ES-I3 (cell line): Measurements from ENCODE around the gene OTULIN.

Source experiments
- H3K36me3 ChIP-seq: 2 replicates; pipeline ENCODE4 v1.6.1; 2013; ENCODE audit warnings: mild to moderate bottlenecking, low read length, control low read depth, moderate library complexity; ENCODE audit not compliant: insufficient read depth
- H3K4me1 ChIP-seq: 2 replicates; pipeline ENCODE4 v1.6.1; 2013; ENCODE audit warnings: mild to moderate bottlenecking, control low read depth, low read length; ENCODE audit not compliant: insufficient read depth
- H3K9ac ChIP-seq: 2 replicates; pipeline ENCODE4 v1.6.1; 2013; ENCODE audit warnings: low read depth, mild to moderate bottlenecking, low read length, moderate library complexity
- H3K9me3 ChIP-seq: 2 replicates; pipeline ENCODE4 v1.6.1; 2013; ENCODE audit warnings: mild to moderate bottlenecking, low read length, moderate library complexity; ENCODE audit not compliant: control insufficient read depth, insufficient read depth

Gene OTULIN

GRCh38 chr5:14712666-14713065, 48.1 kb downstream of the OTULIN start:
- Histone ChIP-seq H3K9ac (no peak overlapping the region), H3K36me3 (peaks cover 5% of the 10 kb centered on the region; the same call in 1 of the 2 replicates), H3K9me3 (no peaks in the 10 kb centered on the region), H3K4me1 (no peaks in the 10 kb centered on the region)

GRCh38 chr5:14713476-14714390, 49.2 kb downstream of the OTULIN start:
- Histone ChIP-seq H3K9me3 (no peaks in the 10 kb centered on the region), H3K36me3 (peaks cover 2% of the 10 kb centered on the region; the same call in 1 of the 2 replicates), H3K9ac (no peak overlapping the region), H3K4me1 (no peaks in the 10 kb centered on the region)

GRCh38 chr5:14714706-14715105, 50.2 kb downstream of the OTULIN start:
- Histone ChIP-seq H3K9me3 (no peaks in the 10 kb centered on the region), H3K4me1 (no peaks in the 10 kb centered on the region), H3K9ac (no peak overlapping the region), H3K36me3 (peaks cover 2% of the 10 kb centered on the region; the same call in 1 of the 2 replicates)

GRCh38 chr5:14715481-14715880, 51.0 kb downstream of the OTULIN start:
- H3K36me3 ChIP-seq, result peaks cover 2% of the 10 kb centered on the region; the same call in 1 of the 2 replicates
- H3K9ac ChIP-seq, result no peak overlapping the region
- no peaks in the 10 kb centered on the region for H3K4me1 ChIP-seq
- H3K9me3 ChIP-seq, result no peaks in the 10 kb centered on the region

GRCh38 chr5:14716755-14717752, 52.5 kb downstream of the OTULIN start:
- H3K9me3 ChIP-seq, result no peaks in the 10 kb centered on the region
- H3K36me3 ChIP-seq, result peaks cover 2% of the 10 kb centered on the region; the same call in 1 of the 2 replicates
- H3K9ac ChIP-seq, result no peak overlapping the region
- no peaks in the 10 kb centered on the region for H3K4me1 ChIP-seq

- Histone ChIP-seq H3K4me1 (no peaks in the 10 kb centered on the region), H3K9me3 (no peaks in the 10 kb centered on the region), H3K9ac (no peak overlapping the region), H3K36me3 (no peaks in the 10 kb centered on the region)
These were observed 54.3 kb downstream of the OTULIN start for GRCh38 chr5:14718778-14719177.

- Histone ChIP-seq H3K4me1 (no peaks in the 10 kb centered on the region), H3K9ac (no peak overlapping the region), H3K9me3 (no peaks in the 10 kb centered on the region), H3K36me3 (peaks cover 2% of the 10 kb centered on the region; the same call in 1 of the 2 replicates)
These were observed 55.9 kb downstream of the OTULIN start for GRCh38 chr5:14720236-14720923.

- Histone ChIP-seq H3K9ac (no peak overlapping the region), H3K9me3 (no peaks in the 10 kb centered on the region), H3K36me3 (peaks cover 2% of the 10 kb centered on the region; the same call in 1 of the 2 replicates), H3K4me1 (peaks cover 7% of the 10 kb centered on the region)
These were observed 57.6 kb downstream of the OTULIN start for GRCh38 chr5:14721990-14722656.

- Histone ChIP-seq H3K9ac (no peak overlapping the region), H3K9me3 (no peaks in the 10 kb centered on the region), H3K4me1 (peaks cover 12% of the 10 kb centered on the region), H3K36me3 (peaks cover 2% of the 10 kb centered on the region; the same call in 1 of the 2 replicates)
These were observed 58.4 kb downstream of the OTULIN start for GRCh38 chr5:14722923-14723322.

- peaks cover 16% of the 10 kb centered on the region for H3K4me1 ChIP-seq
- H3K9me3 ChIP-seq, result no peaks in the 10 kb centered on the region
- no peak overlapping the region for H3K9ac ChIP-seq
- peaks cover 2% of the 10 kb centered on the region; the same call in 1 of the 2 replicates for H3K36me3 ChIP-seq
These were observed 59.2 kb downstream of the OTULIN start for GRCh38 chr5:14723701-14724132.

GRCh38 chr5:14724633-14725032, 60.1 kb downstream of the OTULIN start:
- Histone ChIP-seq H3K9me3 (no peaks in the 10 kb centered on the region), H3K36me3 (peaks cover 2% of the 10 kb centered on the region; the same call in 1 of the 2 replicates), H3K9ac (no peak overlapping the region), H3K4me1 (peaks cover 16% of the 10 kb centered on the region)

GRCh38 chr5:14726066-14726838, 61.7 kb downstream of the OTULIN start:
- H3K9ac ChIP-seq, result no peak overlapping the region
- no peaks in the 10 kb centered on the region for H3K9me3 ChIP-seq
- peaks cover 2% of the 10 kb centered on the region; the same call in 1 of the 2 replicates for H3K36me3 ChIP-seq
- peaks cover 19% of the 10 kb centered on the region for H3K4me1 ChIP-seq

- no peaks in the 10 kb centered on the region for H3K9me3 ChIP-seq
- peaks cover 2% of the 10 kb centered on the region; the same call in 1 of the 2 replicates for H3K36me3 ChIP-seq
- no peak overlapping the region for H3K9ac ChIP-seq
- H3K4me1 ChIP-seq, result peaks cover 19% of the 10 kb centered on the region
These were observed 62.9 kb downstream of the OTULIN start for GRCh38 chr5:14727428-14727865.
